H9 (cell line): ENCODE data around the gene TTC28. TPM values are rescaled to one million over a fixed set of nuclear protein-coding genes. Genes with fewer than 3 reads are reported as not detected.

Experiments
- DNase-seq: peaks from one replicate; pipeline ENCODE4 v3.0.0-alpha.2; 2017
- H2AFZ ChIP-seq: one replicate; pipeline ENCODE4 v1.6.1; 2013; ENCODE audit warnings: mild to moderate bottlenecking, low read length, control low read depth, moderate library complexity
- H2AK5ac ChIP-seq: 2 replicates; pipeline ENCODE4 v1.6.1; 2013; ENCODE audit warnings: low read length, control low read depth, mixed read lengths; ENCODE audit not compliant: insufficient read length
- H2BK120ac ChIP-seq: one replicate; pipeline ENCODE4 v1.6.1; 2013; ENCODE audit warnings: low read depth, mild to moderate bottlenecking, low read length, control low read depth, inconsistent platforms; ENCODE audit not compliant: poor library complexity, severe bottlenecking
- H2BK12ac ChIP-seq: 2 replicates; pipeline ENCODE4 v1.6.1; 2013; ENCODE audit warnings: low read length, control low read depth, mixed read lengths, low read depth; ENCODE audit not compliant: insufficient read length
- H2BK15ac ChIP-seq: 2 replicates; pipeline ENCODE4 v1.6.1; 2013; ENCODE audit warnings: low read depth, low read length, control low read depth
- H2BK20ac ChIP-seq: one replicate; pipeline ENCODE4 v1.6.1; 2013; ENCODE audit warnings: low read depth, mild to moderate bottlenecking, low read length, control low read depth, inconsistent platforms; ENCODE audit not compliant: poor library complexity, severe bottlenecking
- H2BK5ac ChIP-seq: 2 replicates; pipeline ENCODE4 v1.6.1; 2013; ENCODE audit warnings: low read length, control low read depth, mixed read lengths; ENCODE audit not compliant: insufficient read length
- H3K14ac ChIP-seq: 2 replicates; pipeline ENCODE4 v1.6.1; 2013; ENCODE audit warnings: low read length, control low read depth; ENCODE audit not compliant: insufficient read depth
- H3K18ac ChIP-seq: 2 replicates; pipeline ENCODE4 v1.6.1; 2013; ENCODE audit warnings: low read depth, mild to moderate bottlenecking, mixed read lengths, low read length, control low read depth; ENCODE audit not compliant: insufficient read length
- H3K23ac ChIP-seq: 2 replicates; pipeline ENCODE4 v1.6.1; 2013; ENCODE audit warnings: low read length, control low read depth, mixed read lengths, low read depth; ENCODE audit not compliant: insufficient read length
- H3K23me2 ChIP-seq: 2 replicates; pipeline ENCODE4 v1.6.1; 2013; ENCODE audit warnings: low read depth, mild to moderate bottlenecking, mixed read lengths, low read length, control low read depth; ENCODE audit not compliant: insufficient read length, poor library complexity, severe bottlenecking
- H3K27ac ChIP-seq: 2 replicates; pipeline ENCODE4 v1.5.1; 2013; ENCODE audit warnings: low read length, control low read depth, mixed read lengths, low read depth; ENCODE audit not compliant: insufficient read length
- H3K27me3 ChIP-seq: 2 replicates; pipeline ENCODE4 v1.6.1; 2013; ENCODE audit warnings: low read length, control low read depth, inconsistent platforms; ENCODE audit not compliant: insufficient read depth
- H3K4ac ChIP-seq: 2 replicates; pipeline ENCODE4 v1.6.1; 2013; ENCODE audit warnings: low read depth, mild to moderate bottlenecking, control low read depth, inconsistent platforms, low read length, moderate library complexity
- H3K4me1 ChIP-seq: 2 replicates; pipeline ENCODE4 v1.6.1; 2013; ENCODE audit warnings: low read length, control low read depth, inconsistent platforms; ENCODE audit not compliant: insufficient read depth
- H3K4me2 ChIP-seq: 2 replicates; pipeline ENCODE4 v1.6.1; 2013; ENCODE audit warnings: low read length, control low read depth, mixed read lengths; ENCODE audit not compliant: insufficient read length, insufficient read depth
- H3K56ac ChIP-seq: 2 replicates; pipeline ENCODE4 v1.6.1; 2013; ENCODE audit warnings: low read depth, mild to moderate bottlenecking, mixed read lengths, low read length, control low read depth; ENCODE audit not compliant: insufficient read length
- H3K79me1 ChIP-seq: 2 replicates; pipeline ENCODE4 v1.6.1; 2013; ENCODE audit warnings: low read depth, mild to moderate bottlenecking, moderate library complexity, low read length, control low read depth, inconsistent platforms; ENCODE audit not compliant: insufficient read depth, poor library complexity, severe bottlenecking
- H3K79me2 ChIP-seq: 2 replicates; pipeline ENCODE4 v1.6.1; 2013; ENCODE audit warnings: low read length, control low read depth, inconsistent platforms; ENCODE audit not compliant: insufficient read depth
- H3K9ac ChIP-seq: 2 replicates; pipeline ENCODE4 v1.6.1; 2013; ENCODE audit warnings: low read length, control low read depth, mixed read lengths; ENCODE audit not compliant: insufficient read length; ENCODE audit errors: extremely low read depth
- H3K9me3 ChIP-seq: one replicate; pipeline ENCODE4 v1.6.1; 2013; ENCODE audit warnings: low read depth, low read length, inconsistent platforms; ENCODE audit not compliant: control insufficient read depth
- H3T11ph ChIP-seq: one replicate; pipeline ENCODE4 v1.6.1; 2013; ENCODE audit warnings: mild to moderate bottlenecking, low read length, control low read depth, inconsistent platforms
- H4K20me1 ChIP-seq: one replicate; pipeline ENCODE4 v1.6.1; 2013; ENCODE audit not compliant: control insufficient read depth, insufficient read length, insufficient read depth
- H4K5ac ChIP-seq: 2 replicates; pipeline ENCODE4 v1.6.1; 2013; ENCODE audit warnings: low read depth, mild to moderate bottlenecking, mixed read lengths, low read length, control low read depth; ENCODE audit not compliant: insufficient read length
- H4K8ac ChIP-seq: replicated peaks from 2 replicates; pipeline ENCODE4 v1.6.1; 2013; ENCODE audit warnings: low read length, control low read depth, mixed read lengths, low read depth; ENCODE audit not compliant: insufficient read length
- H4K91ac ChIP-seq: 2 replicates; pipeline ENCODE4 v1.6.1; 2013; ENCODE audit warnings: low read depth, mild to moderate bottlenecking, moderate library complexity, mixed read lengths, low read length, control low read depth; ENCODE audit not compliant: insufficient read length
- H3K27ac Mint-ChIP-seq, 3 experiments: 2 replicates in 2 of 3; 3 replicates in 1 of 3; pipeline ENCODE4 v1.8.0; 2020 to 2021; ENCODE audit warnings: mixed read lengths in 3 of 3, mild to moderate bottlenecking in 1 of 3, moderate library complexity in 1 of 3
- H3K27me3 Mint-ChIP-seq: 2 replicates; pipeline ENCODE4 v1.8.0; 2021; ENCODE audit warnings: low read depth, mild to moderate bottlenecking, moderate library complexity, mixed read lengths
- H3K36me3 Mint-ChIP-seq, 3 experiments: 2 replicates in 2 of 3; 3 replicates in 1 of 3; pipeline ENCODE4 v1.8.0; 2020 to 2021; ENCODE audit warnings: low read depth in 3 of 3, mixed read lengths in 3 of 3; ENCODE audit not compliant: insufficient read depth in 1 of 3
- H3K4me1 Mint-ChIP-seq, 2 experiments: 2 replicates each; pipeline ENCODE4 v1.8.0; 2020; ENCODE audit warnings: mixed read lengths in 2 of 2
- H3K4me3 Mint-ChIP-seq, 2 experiments: 2 replicates in 1 of 2; 3 replicates in 1 of 2; pipeline ENCODE4 v1.8.0; 2020 to 2021; ENCODE audit warnings: mild to moderate bottlenecking in 2 of 2, mixed read lengths in 2 of 2, moderate library complexity in 1 of 2
- H3K9me3 Mint-ChIP-seq, 2 experiments: 2 replicates in 1 of 2; 3 replicates in 1 of 2; pipeline ENCODE4 v1.8.0; 2020; ENCODE audit warnings: mild to moderate bottlenecking in 2 of 2, mixed read lengths in 2 of 2, moderate library complexity in 1 of 2
- CTCF ChIP-seq: fragments of 200-600 bp; sonication (generic); conservative IDR thresholded peaks from 3 replicates; pipeline ENCODE4 v1.8.0; 2021; ENCODE audit warnings: antibody characterized with exemption, mild to moderate bottlenecking
- WGBS: extraction: QIAGEN DNeasy Blood & Tissue Kit; methylation state at CpG from one replicate; pipeline ENCODE4 v1.1.7; 2013; ENCODE audit warnings: missing lambda C conversion rate, low lambda C conversion rate, mixed read lengths; ENCODE audit not compliant: insufficient read length; ENCODE audit errors: extremely low coverage; 5-methylcytosine and 5-hydroxymethylcytosine counted together
- microRNA-seq: library from miRNA; unstranded; fragments of <30 nt; microRNA quantifications from one replicate; pipeline ENCODE4, GENCODE V29; 2020; ENCODE audit warnings: borderline microRNAs expressed
- total RNA-seq: library from RNA; stranded (reverse); gene quantifications from 2 replicates; pipeline ENCODE4 v1.2.1, GENCODE V29; 2021

TTC28 gene
- total RNA-seq, 1 experiment from 2014 or later: 13.6 TPM

- no peak overlapping the region for H4K91ac ChIP-seq
- H2BK20ac ChIP-seq: no peak overlapping the region
- peak overlapping the region; percentile 24 for H3K18ac ChIP-seq
- Mint-ChIP-seq H3K4me1 (peaks cover 20 to 22% of the 10 kb centered on the region in 2 experiments), H3K27ac (peak overlapping the region in 2 of 3 experiments; percentile 76 to 96; a peak in 4 of 7 replicates), H3K9me3 (peaks cover 0 to 5% of the 10 kb centered on the region in 2 experiments; a peak in 2 of 5 replicates), H3K27me3 (no peaks in the 10 kb centered on the region), H3K36me3 (peaks cover 3 to 10% (median 8%) of the 10 kb centered on the region in 3 experiments; a peak in 6 of 7 replicates), H3K4me3 (no peak overlapping the region)
- no peak overlapping the region for H4K5ac ChIP-seq
- H2BK120ac ChIP-seq: no peak overlapping the region
- no peak overlapping the region for H2BK15ac ChIP-seq
- no peak for TF ChIP-seq CTCF
- H3K4me1 ChIP-seq: no peaks in the 10 kb centered on the region; the same call in 1 of the 2 replicates
- H3T11ph ChIP-seq: no peak overlapping the region
- no peak overlapping the region for H3K4ac ChIP-seq
- no peaks in the 10 kb centered on the region for H3K9me3 ChIP-seq
- no peak for DNase-seq
- no peak overlapping the region for H3K56ac ChIP-seq
- no peaks in the 10 kb centered on the region; the same call in 1 of the 2 replicates for H3K79me2 ChIP-seq
- no peak overlapping the region for H2AK5ac ChIP-seq
- H2BK12ac ChIP-seq: no peak overlapping the region
- H3K9ac ChIP-seq: no peak overlapping the region
- H3K79me1 ChIP-seq: no peaks in the 10 kb centered on the region
- H2AFZ ChIP-seq: no peak overlapping the region
- no peak overlapping the region for H3K4me2 ChIP-seq
- H4K8ac ChIP-seq: no peak overlapping the region
- no peaks in the 10 kb centered on the region for H4K20me1 ChIP-seq
- H3K14ac ChIP-seq: no peak overlapping the region
- no peaks in the 10 kb centered on the region for H3K27me3 ChIP-seq
- WGBS: no CpG with 5 or more reads among the region's 3 CpGs
- no peak overlapping the region for H2BK5ac ChIP-seq
- no peak overlapping the region for H3K23ac ChIP-seq
- H3K27ac ChIP-seq: peak overlapping the region; percentile 24
- no peaks in the 10 kb centered on the region for H3K23me2 ChIP-seq
Measured at GRCh38 chr22:27930331-27931060, 749.1 kb downstream of the TTC28 start.

Small RNAs within 50 kb of the gene (microRNA-seq; reads per million reads assigned to microRNA genes)
- not detected for gene MIR5739

Other genes starting within 250 kb of the TTC28 start
- 54.4 and 61.1 TPM in 2 replicates for gene CHEK2, start 62.0 kb upstream of the TTC28 start, total RNA-seq
- 20.8 and 21.2 TPM in 2 replicates for gene HSCB, start 62.2 kb upstream of the TTC28 start, total RNA-seq
- 40.0 and 41.4 TPM in 2 replicates for gene CCDC117, start 92.9 kb upstream of the TTC28 start, total RNA-seq
- 114 and 116 TPM in 2 replicates for gene XBP1, start 120.7 kb upstream of the TTC28 start, total RNA-seq
- gene ZNRF3, start 203.7 kb upstream of the TTC28 start, total RNA-seq: 20.5 and 20.6 TPM in 2 replicates